K562 (cell line): ENCODE results near the gene ZDHHC5. TPM values are rescaled to one million over a fixed set of nuclear protein-coding genes. Genes with fewer than 3 reads are reported as not detected.
A peak's percentile ranks its signal among the peaks of the same experiment; 100 is the strongest.

Experiments used
- ATF6 ChIP-seq: sonication (generic); formaldehyde crosslinking; IDR thresholded peaks from 2 replicates; pipeline ENCODE4 v1.4.0; 2020; ENCODE audit warnings: mild to moderate bottlenecking, missing genetic modification reagents
- BRF1 ChIP-seq: IDR thresholded peaks from 3 replicates; pipeline ENCODE4 v1.6.1; 2011; ENCODE audit warnings: borderline replicate concordance, mild to moderate bottlenecking; ENCODE audit not compliant: insufficient read length; ENCODE audit errors: extremely low read depth
- CBX1 ChIP-seq: sonication (generic); IDR thresholded peaks from 2 replicates; pipeline ENCODE4 v1.6.1; 2016; ENCODE audit warnings: antibody characterized with exemption, low read depth, mild to moderate bottlenecking
- CREM ChIP-seq: IDR thresholded peaks from 2 replicates; pipeline ENCODE4 v1.6.1; 2014; ENCODE audit warnings: antibody characterized with exemption, low read depth
- HNRNPUL1 ChIP-seq: fragments of 200-400 bp; formaldehyde crosslinking; IDR thresholded peaks from 2 replicates; pipeline ENCODE4 v1.6.1; 2017; ENCODE audit warnings: low read length
- LCOR ChIP-seq: sonication (generic); formaldehyde crosslinking; IDR thresholded peaks from 2 replicates; pipeline ENCODE4 v1.8.0; 2022; ENCODE audit warnings: mild to moderate bottlenecking, missing genetic modification reagents
- MAX ChIP-seq: sonication (generic); formaldehyde crosslinking; IDR thresholded peaks from 2 replicates; pipeline ENCODE4 v1.9.0; 2022; ENCODE audit warnings: mild to moderate bottlenecking, missing genetic modification reagents
- MCM5 ChIP-seq: fragments of 450-650 bp; IDR thresholded peaks from 2 replicates; pipeline ENCODE4 v1.6.1; 2016; ENCODE audit warnings: low read depth
- NCOA1 ChIP-seq: fragments of 450-650 bp; IDR thresholded peaks from 2 replicates; pipeline ENCODE4 v1.6.1; 2016; ENCODE audit warnings: low read depth
- NR2C2 ChIP-seq, 2 experiments: fragments of 200-800 bp in 1 of 2; sonication (Bioruptor generic) in 1 of 2; sonication (generic) in 1 of 2; formaldehyde crosslinking in 1 of 2; IDR thresholded peaks; 2 replicates each; pipeline versions ENCODE4 v1.6.1 to v1.8.0; 2016 to 2022; ENCODE audit warnings: mild to moderate bottlenecking in 1 of 2, missing compliant biosample characterization in 1 of 2, missing genetic modification characterization in 1 of 2, missing genetic modification reagents in 1 of 2
- OTX1 ChIP-seq: fragments of 450-650 bp; formaldehyde crosslinking; IDR thresholded peaks from 2 replicates; pipeline ENCODE4 v1.4.0; 2022; ENCODE audit warnings: mild to moderate bottlenecking
- PRMT5 ChIP-seq: sonication (generic); formaldehyde crosslinking; IDR thresholded peaks from 2 replicates; pipeline ENCODE4 v1.5.0; 2020; ENCODE audit warnings: missing genetic modification reagents
- RBBP5 ChIP-seq: fragments of 200-600 bp; sonication (generic); IDR thresholded peaks from 2 replicates; pipeline ENCODE4 v1.6.1; 2012; ENCODE audit warnings: borderline replicate concordance, mild to moderate bottlenecking, low read length, control low read depth, inconsistent platforms; ENCODE audit not compliant: insufficient read depth, poor library complexity, severe bottlenecking
- SAP30 ChIP-seq: fragments of 200-600 bp; sonication (generic); IDR thresholded peaks from 2 replicates; pipeline ENCODE4 v1.6.1; 2012; ENCODE audit warnings: borderline replicate concordance, low read depth, mild to moderate bottlenecking, moderate library complexity, low read length, control low read depth, inconsistent platforms; ENCODE audit not compliant: insufficient read depth, poor library complexity, severe bottlenecking
- SOX6 ChIP-seq: fragments of 450-650 bp; IDR thresholded peaks from 2 replicates; pipeline ENCODE4 v1.6.1; 2014; ENCODE audit warnings: mild to moderate bottlenecking
- SPI1 ChIP-seq: IDR thresholded peaks from 2 replicates; pipeline ENCODE4 v1.6.1; 2011; ENCODE audit warnings: low read depth, low read length, control low read depth, borderline replicate concordance
- STAG1 ChIP-seq: sonication (generic); formaldehyde crosslinking; IDR thresholded peaks from 2 replicates; pipeline ENCODE4 v1.5.0; 2020; ENCODE audit warnings: missing genetic modification reagents, borderline replicate concordance
- TCF7L2 ChIP-seq: fragments of 150-350 bp; IDR thresholded peaks from 2 replicates; pipeline ENCODE4 v1.6.1; 2016; ENCODE audit warnings: low read depth, mild to moderate bottlenecking, low read length, moderate library complexity
- TCFL5 ChIP-seq: fragments of 250-450 bp; sonication (Bioruptor Pico); conservative IDR thresholded peaks from 2 replicates; pipeline ENCODE4 v1.6.1; 2021; ENCODE audit warnings: mild to moderate bottlenecking, moderate library complexity, matching md5 sums
- ZNF121 ChIP-seq: sonication (generic); formaldehyde crosslinking; conservative IDR thresholded peaks from 2 replicates; pipeline ENCODE4 v1.8.0; 2022; ENCODE audit warnings: missing genetic modification reagents
- ZNF174 ChIP-seq: fragments of 250-450 bp; sonication (Bioruptor Pico); IDR thresholded peaks from 2 replicates; pipeline ENCODE4 v1.4.0; 2020; ENCODE audit warnings: mild to moderate bottlenecking
- ZNF75A ChIP-seq: fragments of 450-650 bp; formaldehyde crosslinking; IDR thresholded peaks from 2 replicates; pipeline ENCODE4 v1.4.0; 2020; ENCODE audit warnings: mild to moderate bottlenecking
- ZNF780A ChIP-seq: fragments of 250-450 bp; sonication (Bioruptor Pico); IDR thresholded peaks from 2 replicates; pipeline ENCODE4 v1.5.0; 2021; ENCODE audit warnings: mild to moderate bottlenecking
- polyA plus RNA-seq, 8 experiments: library from polyadenylated mRNA; depleted of rRNA in 4 of 8; stranded (reverse) in 5 of 8; unstranded in 3 of 8; fragments of >200 nt; fragmentation: Nextera tagmentation in 2 of 8; fragmentation: Illumina TruSeq in 1 of 8; extraction: Ambion mirVana in 2 of 8; extraction: Trizol in 1 of 8; gene quantifications; 2 replicates each; pipeline versions ENCODE4 v1.2.1 to v1.2.3, GENCODE V29; 2011 to 2014; ENCODE audit warnings: inconsistent platforms in 1 of 8, missing spikeins in 1 of 8
- total RNA-seq, 7 experiments: library from RNA; depleted of rRNA in 6 of 7; stranded (reverse); fragments of >200 nt in 6 of 7; fragmentation: Illumina TruSeq in 2 of 7; extraction: Trizol in 2 of 7; gene quantifications; 2 replicates each; pipeline versions ENCODE4 v1.2.1 to v1.2.3, GENCODE V29; 2011 to 2021; ENCODE audit warnings: low replicate concordance in 1 of 7
- TF ChIP-seq, protein P1 (sequence below): fragments of 450-650 bp; IDR thresholded peaks from 2 replicates; pipeline ENCODE4 v1.6.1; 2016; ENCODE audit warnings: antibody characterized with exemption
- TF ChIP-seq, protein P2 (sequence below), 2 experiments: fragments of 450-650 bp; IDR thresholded peaks; 2 replicates each; pipeline ENCODE4 v1.6.1; 2016

Gene ZDHHC5
- total and polyA plus RNA-seq, 9 of the 15 experiments (the other 6 are each of a cell fraction or from before 2014, with no cell fraction given) = 3.8 to 64.2 (median 35.9) TPM

DNA sequence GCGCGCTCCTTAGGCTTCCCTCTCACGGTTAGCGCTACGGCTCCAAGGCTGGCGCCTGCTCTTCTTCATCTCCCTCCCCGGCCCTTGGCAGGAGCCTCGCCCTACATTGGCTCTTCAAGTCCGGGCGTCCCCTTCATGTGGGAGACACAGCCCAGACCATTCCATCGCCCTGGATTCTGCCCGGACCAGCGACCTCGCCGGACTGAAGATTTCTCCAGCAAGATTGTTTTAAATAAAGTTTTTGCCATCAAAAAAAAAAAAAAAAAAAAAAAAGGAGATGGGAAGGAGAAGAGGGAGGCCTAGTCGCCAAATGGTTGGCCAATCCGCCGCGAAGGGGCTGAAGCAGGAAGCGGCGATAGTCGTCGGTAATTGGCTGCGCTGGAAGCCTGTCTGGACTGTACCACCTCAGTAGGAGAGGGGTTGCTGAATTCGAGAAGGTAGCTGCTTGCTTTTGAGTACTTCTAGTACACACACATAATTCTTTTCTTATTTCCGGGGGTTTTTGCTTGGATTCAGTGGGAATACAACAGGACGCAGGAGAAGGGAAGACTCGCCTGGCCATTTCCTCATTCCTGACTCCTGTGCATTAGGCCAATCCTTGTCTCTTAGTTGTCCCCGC lies 688 bp upstream of the ZDHHC5 start (continued):
- peak; percentile 52; the same call in 1 of the 2 replicates for TF ChIP-seq ATF6
- no peak for TF ChIP-seq ZNF121 (CRISPR knock-in tag)
- no peak for TF ChIP-seq CREM
- TF ChIP-seq SOX6 = no peak
- TF ChIP-seq ZNF75A (CRISPR knock-in tag) = no peak
- peak; percentile 94 for TF ChIP-seq TCF7L2
- no peak for TF ChIP-seq SAP30
- TF ChIP-seq PRMT5 = no peak
- no peak for TF ChIP-seq MAX (CRISPR knock-in tag)
- TF ChIP-seq NR2C2 (CRISPR knock-in tag; IDR thresholded peaks at IDR 0.05) = no peak
- TF ChIP-seq NR2C2 (tag; IDR thresholded peaks at IDR 0.05) = no peak; the same call in 1 of the 2 replicates
- TF ChIP-seq BRF1 = no peak
- TF ChIP-seq, protein P1, sequence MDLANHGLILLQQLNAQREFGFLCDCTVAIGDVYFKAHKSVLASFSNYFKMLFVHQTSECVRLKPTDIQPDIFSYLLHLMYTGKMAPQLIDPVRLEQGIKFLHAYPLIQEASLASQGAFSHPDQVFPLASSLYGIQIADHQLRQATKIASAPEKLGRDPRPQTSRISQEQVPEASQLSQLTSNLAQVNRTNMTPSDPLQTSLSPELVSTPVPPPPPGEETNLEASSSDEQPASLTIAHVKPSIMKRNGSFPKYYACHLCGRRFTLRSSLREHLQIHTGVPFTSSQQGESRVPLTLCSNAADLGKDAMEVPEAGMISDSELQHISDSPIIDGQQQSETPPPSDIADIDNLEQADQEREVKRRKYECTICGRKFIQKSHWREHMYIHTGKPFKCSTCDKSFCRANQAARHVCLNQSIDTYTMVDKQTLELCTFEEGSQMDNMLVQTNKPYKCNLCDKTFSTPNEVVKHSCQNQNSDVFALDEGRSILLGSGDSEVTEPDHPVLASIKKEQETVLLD = no peak
- no peak for TF ChIP-seq STAG1
- TF ChIP-seq TCFL5 (CRISPR knock-in tag) = no peak
- no peak for TF ChIP-seq ZNF780A
- TF ChIP-seq OTX1 (CRISPR knock-in tag) = 0 out of 2 replicates have a peak, but pooled peaks have one; percentile 85
- TF ChIP-seq RBBP5 = no peak
- no peak for TF ChIP-seq LCOR
- no peak for TF ChIP-seq HNRNPUL1
- TF ChIP-seq SPI1 = peak; percentile 83
- no peak for TF ChIP-seq ZNF174 (CRISPR knock-in tag)
- TF ChIP-seq, protein P2, sequence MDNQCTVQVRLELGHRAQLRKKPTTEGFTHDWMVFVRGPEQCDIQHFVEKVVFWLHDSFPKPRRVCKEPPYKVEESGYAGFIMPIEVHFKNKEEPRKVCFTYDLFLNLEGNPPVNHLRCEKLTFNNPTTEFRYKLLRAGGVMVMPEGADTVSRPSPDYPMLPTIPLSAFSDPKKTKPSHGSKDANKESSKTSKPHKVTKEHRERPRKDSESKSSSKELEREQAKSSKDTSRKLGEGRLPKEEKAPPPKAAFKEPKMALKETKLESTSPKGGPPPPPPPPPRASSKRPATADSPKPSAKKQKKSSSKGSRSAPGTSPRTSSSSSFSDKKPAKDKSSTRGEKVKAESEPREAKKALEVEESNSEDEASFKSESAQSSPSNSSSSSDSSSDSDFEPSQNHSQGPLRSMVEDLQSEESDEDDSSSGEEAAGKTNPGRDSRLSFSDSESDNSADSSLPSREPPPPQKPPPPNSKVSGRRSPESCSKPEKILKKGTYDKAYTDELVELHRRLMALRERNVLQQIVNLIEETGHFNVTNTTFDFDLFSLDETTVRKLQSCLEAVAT (IDR thresholded peaks at IDR 0.05) = peak in 1 of 2 experiments; percentile 84; a peak in 2 of 4 replicates
- TF ChIP-seq MCM5 = no peak
- TF ChIP-seq NCOA1 = peak; percentile 51
- TF ChIP-seq CBX1 = no peak
